Activated CD4-positive, alpha-beta memory T cell treated with anti-CD3 and anti-CD28 coated beads, Interleukin-2, amount 10 ng/mL, durations not matched to agents 7 days and 5 days (primary cell): ENCODE data around the gene NEU2. TPM values are rescaled to one million over a fixed set of nuclear protein-coding genes. Genes with fewer than 3 reads are reported as not detected.

ENCODE experiments used
- CTCF ChIA-PET: fragments of 350-600 bp; sonication (Branson Sonifier 250); formaldehyde crosslinking; loops from one replicate; lab custom pipeline; 2021; ENCODE audit warnings: antibody characterized with exemption, inconsistent platforms; lab: Charles Lee
- POLR2A ChIA-PET: fragments of 350-600 bp; sonication (Branson Sonifier 250); formaldehyde crosslinking; loops from one replicate; lab custom pipeline; 2021; ENCODE audit warnings: antibody characterized with exemption; lab: Charles Lee
- DNase-seq: peaks from one replicate; pipeline ENCODE4 v3.0.0-alpha.2; 2020
- H3K27ac Mint-ChIP-seq: one replicate; pipeline ENCODE4 v1.8.0; 2021; ENCODE audit warnings: mild to moderate bottlenecking, mixed read lengths
- H3K27me3 Mint-ChIP-seq: one replicate; pipeline ENCODE4 v1.8.0; 2021; ENCODE audit warnings: mixed read lengths
- H3K36me3 Mint-ChIP-seq: one replicate; pipeline ENCODE4 v1.8.0; 2021; ENCODE audit warnings: low read depth, mixed read lengths
- H3K4me1 Mint-ChIP-seq: one replicate; pipeline ENCODE4 v1.8.0; 2021; ENCODE audit warnings: mixed read lengths
- H3K4me3 Mint-ChIP-seq: one replicate; pipeline ENCODE4 v1.8.0; 2021; ENCODE audit warnings: mild to moderate bottlenecking, mixed read lengths
- H3K9me3 Mint-ChIP-seq: one replicate; pipeline ENCODE4 v1.8.0; 2021; ENCODE audit warnings: mixed read lengths
- total RNA-seq, 2 experiments: library from RNA; stranded (reverse); gene quantifications; one replicate each; pipeline ENCODE4 v1.2.3, GENCODE V29; 2021

Gene NEU2
- total RNA-seq, 2 experiments from 2014 or later = not detected

- Mint-ChIP-seq H3K9me3 (no peaks in the 10 kb centered on the region), H3K27me3 (peaks cover 8% of the 10 kb centered on the region), H3K27ac (peak overlapping the region; percentile 84), H3K4me1 (peaks cover 41% of the 10 kb centered on the region), H3K36me3 (peaks cover 38% of the 10 kb centered on the region), H3K4me3 (peak overlapping the region; percentile 99)
- no peak for DNase-seq
- CTCF ChIA-PET = interaction anchor here (0.7 to 3.5 kb wide), 8 partner anchors 10 to 307 kb away, joined by 3 to 33 read pairs (median 8); partner anchors contain the start of gene ATG16L1
- POLR2A ChIA-PET = interaction anchor here (0.7 to 11.1 kb wide), 9 partner anchors 10 to 795 kb away, joined by 3 to 335 read pairs (median 8); partner anchors contain the start of genes ATG16L1, EIF4E2, HJURP and TIGD1
Measured at GRCh38 chr2:233058717-233059546, 26.5 kb downstream of the NEU2 start.

GRCh38 chr2:233059547-233059796 lies 27.0 kb downstream of the NEU2 start:
- Mint-ChIP-seq H3K4me1 (peaks cover 41% of the 10 kb centered on the region), H3K36me3 (peaks cover 39% of the 10 kb centered on the region), H3K9me3 (no peaks in the 10 kb centered on the region), H3K27ac (peak overlapping the region; percentile 84), H3K27me3 (peaks cover 2% of the 10 kb centered on the region), H3K4me3 (peak overlapping the region; percentile 99)
- DNase-seq = no peak
- CTCF ChIA-PET = interaction anchor here (0.6 to 3.5 kb wide), 14 partner anchors 10 to 301 kb away, joined by 3 to 33 read pairs (median 4); partner anchors contain the start of gene ATG16L1
- POLR2A ChIA-PET = interaction anchor here (0.7 to 11.1 kb wide), 17 partner anchors 11 to 1437 kb away, joined by 3 to 335 read pairs (median 7); partner anchors contain the start of genes ARL4C, ATG16L1, EIF4E2 and HJURP

- peaks cover 44% of the 10 kb centered on the region for H3K36me3 Mint-ChIP-seq
- peaks cover 44% of the 10 kb centered on the region for H3K4me1 Mint-ChIP-seq
- peak within 1 kb of the TSS; percentile 99 for H3K4me3 Mint-ChIP-seq
- ChIA-PET CTCF (interaction anchor here (0.6 to 3.5 kb wide), 24 partner anchors 8 to 301 kb away, joined by 3 to 35 read pairs (median 4); partner anchors contain the start of gene ATG16L1), POLR2A (interaction anchor here (0.8 to 11.1 kb wide), 26 partner anchors 11 to 1437 kb away, joined by 3 to 335 read pairs (median 6); partner anchors contain the start of genes ARL4C, ATG16L1, EIF4E2 and TIGD1)
- no peaks in the 10 kb centered on the region for H3K27me3 Mint-ChIP-seq
- DNase-seq = peak; percentile 83
- no peaks in the 10 kb centered on the region for H3K9me3 Mint-ChIP-seq
- peak within 1 kb of the TSS; percentile 84 for H3K27ac Mint-ChIP-seq
Measured at GRCh38 chr2:233059797-233060500, 27.5 kb downstream of the NEU2 start, which contains the start of gene INPP5D. Gene INPP5D, plus strand, starts transcription at chr2:233060342. Its CDS starts 137 bp downstream, at chr2:233060479.

- ChIA-PET CTCF (interaction anchor here (0.6 to 3.5 kb wide), 27 partner anchors 9 to 454 kb away, joined by 3 to 35 read pairs (median 4); partner anchors contain the start of gene ATG16L1), POLR2A (interaction anchor here (0.7 to 11.1 kb wide), 27 partner anchors 10 to 1436 kb away, joined by 3 to 335 read pairs (median 5); partner anchors contain the start of genes ARL4C, ATG16L1, EIF4E2 and TIGD1)
- H3K9me3 Mint-ChIP-seq = no peaks in the 10 kb centered on the region
- H3K4me1 Mint-ChIP-seq = peaks cover 50% of the 10 kb centered on the region
- H3K4me3 Mint-ChIP-seq = peak overlapping the region; percentile 99
- H3K27ac Mint-ChIP-seq = peak overlapping the region; percentile 84
- no peak for DNase-seq
- peaks cover 50% of the 10 kb centered on the region for H3K36me3 Mint-ChIP-seq
- H3K27me3 Mint-ChIP-seq = no peaks in the 10 kb centered on the region
Measured at GRCh38 chr2:233060501-233060979, 28.1 kb downstream of the NEU2 start.

GRCh38 chr2:233060980-233061590 lies 28.6 kb downstream of the NEU2 start:
- CTCF ChIA-PET = interaction anchor here (0.6 to 3.5 kb wide), 19 partner anchors 9 to 454 kb away, joined by 3 to 35 read pairs (median 4); partner anchors contain the start of gene ATG16L1
- Mint-ChIP-seq H3K4me1 (peaks cover 54% of the 10 kb centered on the region), H3K4me3 (peak overlapping the region; percentile 99), H3K36me3 (peaks cover 53% of the 10 kb centered on the region), H3K27ac (peak overlapping the region; percentile 84), H3K27me3 (no peaks in the 10 kb centered on the region), H3K9me3 (no peaks in the 10 kb centered on the region)
- POLR2A ChIA-PET = interaction anchor here (0.6 to 11.1 kb wide), 28 partner anchors 10 to 1436 kb away, joined by 3 to 335 read pairs (median 4); partner anchors contain the start of genes ARL4C, ATG16L1, EIF4E2 and TIGD1
- DNase-seq = no peak

- Mint-ChIP-seq H3K36me3 (peaks cover 60% of the 10 kb centered on the region), H3K9me3 (no peaks in the 10 kb centered on the region), H3K4me3 (peak overlapping the region; percentile 99), H3K27me3 (no peaks in the 10 kb centered on the region), H3K4me1 (peaks cover 60% of the 10 kb centered on the region), H3K27ac (peak overlapping the region; percentile 84)
- ChIA-PET CTCF (interaction anchor here (0.5 to 3.5 kb wide), 12 partner anchors 8 to 206 kb away, joined by 3 to 35 read pairs (median 10); partner anchors contain the start of gene ATG16L1), POLR2A (interaction anchor here (0.6 to 11.1 kb wide), 12 partner anchors 9 to 454 kb away, joined by 3 to 335 read pairs (median 9); partner anchors contain the start of gene ATG16L1)
- peak; percentile 57 for DNase-seq
Measured at GRCh38 chr2:233061591-233062450, 29.3 kb downstream of the NEU2 start.

- H3K27ac Mint-ChIP-seq = peak overlapping the region; percentile 84
- peaks cover 66% of the 10 kb centered on the region for H3K4me1 Mint-ChIP-seq
- POLR2A ChIA-PET = interaction anchor here (1.1 to 11.1 kb wide), 3 partner anchors 18 to 189 kb away, joined by 3 to 335 read pairs (median 26); partner anchors contain the start of gene ATG16L1
- H3K4me3 Mint-ChIP-seq = peak overlapping the region; percentile 99
- peaks cover 67% of the 10 kb centered on the region for H3K36me3 Mint-ChIP-seq
- no peaks in the 10 kb centered on the region for H3K27me3 Mint-ChIP-seq
- CTCF ChIA-PET = no interaction called here
- no peak for DNase-seq
- H3K9me3 Mint-ChIP-seq = no peaks in the 10 kb centered on the region
Measured at GRCh38 chr2:233062451-233062850, 30.0 kb downstream of the NEU2 start.

GRCh38 chr2:233062946-233063268 lies 30.4 kb downstream of the NEU2 start:
- Mint-ChIP-seq H3K27ac (peak overlapping the region; percentile 84), H3K36me3 (peaks cover 69% of the 10 kb centered on the region), H3K4me1 (peaks cover 70% of the 10 kb centered on the region), H3K27me3 (no peaks in the 10 kb centered on the region), H3K9me3 (no peaks in the 10 kb centered on the region), H3K4me3 (peak overlapping the region; percentile 99)
- ChIA-PET CTCF (no interaction called here), POLR2A (interaction anchor here (11.1 kb wide), 1 partner anchor 18 kb away, joined by 335 read pairs; no protein-coding TSS in a partner anchor)
- no peak for DNase-seq

- H3K27me3 Mint-ChIP-seq = no peaks in the 10 kb centered on the region
- ChIA-PET CTCF (interaction anchor here (0.9 to 1.5 kb wide), 2 partner anchors 19 to 21 kb away, joined by 3 to 4 read pairs; no protein-coding TSS in a partner anchor), POLR2A (interaction anchor here (11.1 kb wide), 1 partner anchor 17 kb away, joined by 335 read pairs; no protein-coding TSS in a partner anchor)
- peaks cover 70% of the 10 kb centered on the region for H3K36me3 Mint-ChIP-seq
- no peak for DNase-seq
- no peaks in the 10 kb centered on the region for H3K9me3 Mint-ChIP-seq
- peak overlapping the region; percentile 99 for H3K4me3 Mint-ChIP-seq
- peak overlapping the region; percentile 84 for H3K27ac Mint-ChIP-seq
- peaks cover 67% of the 10 kb centered on the region for H3K4me1 Mint-ChIP-seq
Measured at GRCh38 chr2:233063269-233063975, 30.9 kb downstream of the NEU2 start.

GRCh38 chr2:233063976-233064411 lies 31.5 kb downstream of the NEU2 start:
- H3K9me3 Mint-ChIP-seq = no peaks in the 10 kb centered on the region
- no peak for DNase-seq
- ChIA-PET POLR2A (interaction anchor here (11.1 kb wide), 1 partner anchor 17 kb away, joined by 335 read pairs; no protein-coding TSS in a partner anchor), CTCF (interaction anchor here (0.9 to 1.5 kb wide), 4 partner anchors 12 to 188 kb away, joined by 3 to 4 read pairs (median 4); no protein-coding TSS in a partner anchor)
- peaks cover 76% of the 10 kb centered on the region for H3K36me3 Mint-ChIP-seq
- H3K4me3 Mint-ChIP-seq = peak overlapping the region; percentile 99
- no peaks in the 10 kb centered on the region for H3K27me3 Mint-ChIP-seq
- H3K27ac Mint-ChIP-seq = peak overlapping the region; percentile 84
- H3K4me1 Mint-ChIP-seq = peaks cover 68% of the 10 kb centered on the region
